Astrocyte (in vitro differentiated cells and primary cell): ENCODE data around the gene ATRNL1. TPM values are rescaled to one million over a fixed set of nuclear protein-coding genes. Genes with fewer than 3 reads are reported as not detected.

Experiments used
- DNase-seq: peaks from one replicate; pipeline ENCODE4 v3.0.0-alpha.2; 2010; ENCODE audit warnings: low read depth
- FAIRE-seq: peaks from 2 replicates; lab custom pipeline; 2011; peaks lifted over from hg19 to GRCh38; lab: Jason Lieb, UNC
- H2AFZ ChIP-seq: 2 replicates; pipeline ENCODE4 v1.6.0; 2012; ENCODE audit warnings: low read depth, low read length, inconsistent platforms
- H3K27ac ChIP-seq: 2 replicates; pipeline ENCODE4 v1.5.1; 2011; ENCODE audit warnings: low read depth, low read length, inconsistent platforms
- H3K27me3 ChIP-seq: 2 replicates; pipeline ENCODE4 v1.6.0; 2011; ENCODE audit warnings: low read length, inconsistent platforms; ENCODE audit not compliant: insufficient read depth
- H3K36me3 ChIP-seq: 2 replicates; pipeline ENCODE4 v1.5.1; 2011; ENCODE audit warnings: low read length, inconsistent platforms; ENCODE audit not compliant: insufficient read depth
- H3K4me1 ChIP-seq: 2 replicates; pipeline ENCODE4 v1.5.1; 2011; ENCODE audit warnings: low read length, inconsistent platforms; ENCODE audit not compliant: insufficient read depth
- H3K4me2 ChIP-seq: 2 replicates; pipeline ENCODE4 v1.6.0; 2012; ENCODE audit warnings: low read length, inconsistent platforms
- H3K4me3 ChIP-seq: 2 replicates; pipeline ENCODE4 v1.5.1; 2011; ENCODE audit warnings: low read depth, mild to moderate bottlenecking, low read length, inconsistent platforms; ENCODE audit not compliant: insufficient read depth
- H3K79me2 ChIP-seq: 2 replicates; pipeline ENCODE4 v1.6.0; 2012; ENCODE audit warnings: mild to moderate bottlenecking, low read length, inconsistent platforms; ENCODE audit not compliant: insufficient read depth
- H3K9ac ChIP-seq: 2 replicates; pipeline ENCODE4 v1.6.0; 2012; ENCODE audit warnings: mild to moderate bottlenecking, low read length, inconsistent platforms
- H3K9me3 ChIP-seq: 2 replicates; pipeline ENCODE4 v1.5.1; 2012; ENCODE audit warnings: low read depth, mild to moderate bottlenecking, low read length, inconsistent platforms; ENCODE audit not compliant: insufficient read depth
- H4K20me1 ChIP-seq: 2 replicates; pipeline ENCODE4 v1.6.0; 2012; ENCODE audit warnings: low read length, inconsistent platforms; ENCODE audit not compliant: insufficient read depth
- H3K27ac Mint-ChIP-seq: one replicate; pipeline ENCODE4 v1.8.0; 2021; ENCODE audit warnings: mild to moderate bottlenecking, mixed read lengths; ENCODE audit not compliant: unreplicated experiment
- H3K27me3 Mint-ChIP-seq: one replicate; pipeline ENCODE4 v1.8.0; 2021; ENCODE audit warnings: low read depth, mixed read lengths; ENCODE audit not compliant: unreplicated experiment
- H3K36me3 Mint-ChIP-seq: one replicate; pipeline ENCODE4 v1.8.0; 2021; ENCODE audit warnings: low read depth, mixed read lengths; ENCODE audit not compliant: unreplicated experiment
- H3K4me1 Mint-ChIP-seq: one replicate; pipeline ENCODE4 v1.8.0; 2021; ENCODE audit warnings: low read depth, mixed read lengths; ENCODE audit not compliant: unreplicated experiment
- H3K4me3 Mint-ChIP-seq: one replicate; pipeline ENCODE4 v1.8.0; 2021; ENCODE audit warnings: mild to moderate bottlenecking, moderate library complexity, mixed read lengths; ENCODE audit not compliant: unreplicated experiment
- H3K9me3 Mint-ChIP-seq: one replicate; pipeline ENCODE4 v1.8.0; 2021; ENCODE audit warnings: mild to moderate bottlenecking, mixed read lengths; ENCODE audit not compliant: unreplicated experiment
- EZH2 ChIP-seq: IDR thresholded peaks from 2 replicates; pipeline ENCODE4 v1.6.1; 2012; ENCODE audit warnings: mild to moderate bottlenecking, low read length, inconsistent platforms; ENCODE audit not compliant: insufficient read depth
- total RNA-seq: library from RNA; stranded (reverse); gene quantifications from 2 replicates; pipeline ENCODE4 v1.2.1, GENCODE V29; 2021
- TF ChIP-seq, protein P1 (sequence below): IDR thresholded peaks from 2 replicates; pipeline ENCODE4 v1.5.1; 2011; ENCODE audit warnings: low read depth, mild to moderate bottlenecking, inconsistent platforms, low read length, moderate library complexity; ENCODE audit not compliant: insufficient read depth

The ATRNL1 gene
- total RNA-seq, 1 donor from 2014 or later: 17.5 TPM

DNA sequence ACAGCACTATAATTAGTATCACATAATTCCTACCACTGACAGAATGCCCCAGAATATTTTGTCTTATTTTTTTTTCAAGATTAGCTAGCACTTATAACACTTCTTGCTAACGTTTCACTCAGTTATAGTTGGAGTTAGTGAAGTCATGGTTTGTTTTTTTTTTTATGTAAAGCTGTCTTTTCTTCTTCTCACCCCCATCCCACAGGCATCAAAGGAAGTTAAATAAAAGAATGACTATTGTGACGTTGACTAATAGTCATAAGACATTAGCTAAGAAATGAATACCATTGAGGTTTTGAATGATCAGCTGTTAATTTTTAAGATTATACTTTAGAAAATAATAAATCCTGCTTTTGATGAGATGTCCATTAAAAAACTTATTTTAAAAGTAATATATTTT lies 681.6 kb downstream of the ATRNL1 start:
- Histone ChIP-seq H3K4me1 (peaks cover 12% of the 10 kb centered on the region), H3K27me3 (no peaks in the 10 kb centered on the region), H3K79me2 (no peaks in the 10 kb centered on the region), H3K9me3 (no peaks in the 10 kb centered on the region), H3K27ac (no peak overlapping the region), H3K9ac (no peak overlapping the region), H3K36me3 (no peaks in the 10 kb centered on the region), H4K20me1 (no peaks in the 10 kb centered on the region), H3K4me3 (no peak overlapping the region), H3K4me2 (no peak overlapping the region), H2AFZ (no peak overlapping the region)
- FAIRE-seq: no peak
- Mint-ChIP-seq H3K27me3 (no peaks in the 10 kb centered on the region), H3K4me3 (no peak overlapping the region), H3K36me3 (no peaks in the 10 kb centered on the region), H3K4me1 (peaks cover 22% of the 10 kb centered on the region), H3K9me3 (no peaks in the 10 kb centered on the region), H3K27ac (no peak overlapping the region)
- no peak for TF ChIP-seq EZH2
- TF ChIP-seq, protein P1, sequence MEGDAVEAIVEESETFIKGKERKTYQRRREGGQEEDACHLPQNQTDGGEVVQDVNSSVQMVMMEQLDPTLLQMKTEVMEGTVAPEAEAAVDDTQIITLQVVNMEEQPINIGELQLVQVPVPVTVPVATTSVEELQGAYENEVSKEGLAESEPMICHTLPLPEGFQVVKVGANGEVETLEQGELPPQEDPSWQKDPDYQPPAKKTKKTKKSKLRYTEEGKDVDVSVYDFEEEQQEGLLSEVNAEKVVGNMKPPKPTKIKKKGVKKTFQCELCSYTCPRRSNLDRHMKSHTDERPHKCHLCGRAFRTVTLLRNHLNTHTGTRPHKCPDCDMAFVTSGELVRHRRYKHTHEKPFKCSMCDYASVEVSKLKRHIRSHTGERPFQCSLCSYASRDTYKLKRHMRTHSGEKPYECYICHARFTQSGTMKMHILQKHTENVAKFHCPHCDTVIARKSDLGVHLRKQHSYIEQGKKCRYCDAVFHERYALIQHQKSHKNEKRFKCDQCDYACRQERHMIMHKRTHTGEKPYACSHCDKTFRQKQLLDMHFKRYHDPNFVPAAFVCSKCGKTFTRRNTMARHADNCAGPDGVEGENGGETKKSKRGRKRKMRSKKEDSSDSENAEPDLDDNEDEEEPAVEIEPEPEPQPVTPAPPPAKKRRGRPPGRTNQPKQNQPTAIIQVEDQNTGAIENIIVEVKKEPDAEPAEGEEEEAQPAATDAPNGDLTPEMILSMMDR: no peak
- DNase-seq: no peak

DNA sequence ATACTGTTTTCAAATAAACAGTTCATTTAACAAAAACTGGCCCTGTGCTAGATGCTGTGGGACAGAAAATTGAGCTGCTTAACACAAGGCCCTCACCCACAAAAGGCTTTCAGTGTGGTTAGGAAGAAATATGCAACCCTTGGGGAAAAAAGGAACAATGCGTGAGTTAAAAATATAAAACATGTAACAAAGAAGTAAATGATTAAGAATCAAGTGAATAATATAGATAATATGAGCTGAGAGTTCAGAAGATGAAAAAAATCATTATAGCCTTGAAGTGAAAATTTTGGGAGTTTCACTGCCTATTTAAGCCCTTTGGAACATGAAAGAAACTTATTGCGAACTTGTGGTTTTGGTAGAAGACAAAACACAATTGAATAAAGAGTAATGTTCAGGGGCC lies 684.5 kb downstream of the ATRNL1 start:
- no peak for FAIRE-seq

DNA sequence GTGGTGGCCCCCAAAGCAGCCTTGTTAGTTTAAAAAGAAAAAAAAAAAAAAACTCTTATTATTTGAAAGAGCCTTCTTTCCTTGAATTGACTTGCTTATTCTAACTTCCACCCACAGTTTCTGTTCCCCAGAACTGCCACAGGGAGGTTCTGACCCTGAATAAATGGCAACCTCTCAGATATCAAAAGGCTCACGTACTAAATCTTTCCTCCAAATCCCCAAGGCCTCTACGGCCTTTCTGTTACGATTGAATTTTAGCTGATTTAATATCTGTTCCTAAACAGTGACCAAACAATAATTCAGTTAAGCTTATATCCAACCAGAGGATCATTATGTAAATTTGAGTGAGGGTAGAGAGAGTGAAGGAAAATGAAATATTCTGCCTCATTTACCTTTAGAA lies 697.1 kb downstream of the ATRNL1 start:
- FAIRE-seq (no peak), DNase-seq (no peak)
- no peaks in the 10 kb centered on the region for H3K4me1 Mint-ChIP-seq
- no peak overlapping the region for H3K4me3 Mint-ChIP-seq
- H3K27me3 ChIP-seq: no peaks in the 10 kb centered on the region
- H3K4me2 ChIP-seq: no peak overlapping the region
- H3K4me1 ChIP-seq: no peaks in the 10 kb centered on the region
- H2AFZ ChIP-seq: no peak overlapping the region
- no peak overlapping the region for H3K4me3 ChIP-seq
- no peaks in the 10 kb centered on the region for H3K79me2 ChIP-seq
- no peak overlapping the region for H3K9ac ChIP-seq
- TF ChIP-seq, protein P1: no peak
- no peak for TF ChIP-seq EZH2
- no peaks in the 10 kb centered on the region for H3K9me3 ChIP-seq
- H3K9me3 Mint-ChIP-seq: peaks cover 2% of the 10 kb centered on the region
- no peaks in the 10 kb centered on the region for H3K27me3 Mint-ChIP-seq
- no peaks in the 10 kb centered on the region for H3K36me3 ChIP-seq
- no peaks in the 10 kb centered on the region for H4K20me1 ChIP-seq
- no peak overlapping the region for H3K27ac Mint-ChIP-seq
- H3K36me3 Mint-ChIP-seq: no peaks in the 10 kb centered on the region
- H3K27ac ChIP-seq: no peak overlapping the region

More for the DNA sequence above, 684.5 kb downstream of the ATRNL1 start:
- no peaks in the 10 kb centered on the region for H3K27me3 ChIP-seq
- Mint-ChIP-seq H3K4me1 (peaks cover 16% of the 10 kb centered on the region), H3K9me3 (no peaks in the 10 kb centered on the region), H3K27me3 (no peaks in the 10 kb centered on the region), H3K36me3 (no peaks in the 10 kb centered on the region), H3K4me3 (no peak overlapping the region), H3K27ac (no peak overlapping the region)
- no peak overlapping the region for H2AFZ ChIP-seq
- H3K9me3 ChIP-seq: no peaks in the 10 kb centered on the region
- no peaks in the 10 kb centered on the region for H3K36me3 ChIP-seq
- no peak overlapping the region for H3K4me2 ChIP-seq
- no peak overlapping the region for H3K9ac ChIP-seq
- no peak overlapping the region for H3K4me3 ChIP-seq
- peaks cover 9% of the 10 kb centered on the region for H3K4me1 ChIP-seq
- H4K20me1 ChIP-seq: no peaks in the 10 kb centered on the region
- TF ChIP-seq EZH2: no peak
- TF ChIP-seq, protein P1: no peak
- H3K79me2 ChIP-seq: no peaks in the 10 kb centered on the region
- no peak overlapping the region for H3K27ac ChIP-seq
- no peak for DNase-seq
